ENCODE results near the gene ACBD4. TPM values are rescaled to one million over a fixed set of nuclear protein-coding genes. Genes with fewer than 3 reads are reported as not detected.

Gene ACBD4
- total and polyA plus RNA-seq, 2 of the 4 experiments (the other 2 are of a cell fraction): 2.3 to 5.7 TPM

DNA sequence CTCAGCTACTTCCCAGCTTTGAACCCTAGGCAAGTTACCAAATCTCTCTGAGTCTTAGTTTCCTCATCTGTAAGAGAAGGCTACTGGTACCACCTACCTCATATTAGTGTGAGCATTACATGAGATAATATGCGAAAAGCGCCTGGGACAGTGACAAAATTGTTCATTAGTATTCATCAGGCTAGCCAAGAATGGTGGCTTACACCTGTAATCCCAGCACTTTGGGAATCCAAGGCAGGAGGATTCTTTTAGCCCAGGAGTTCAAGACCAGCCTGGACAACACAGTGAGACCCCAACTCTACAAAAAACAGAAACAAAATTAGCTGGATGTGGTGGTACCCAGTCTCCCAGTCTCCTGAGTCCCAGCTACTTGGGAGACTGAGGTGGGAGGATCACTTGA lies 6.5 kb upstream of the ACBD4 start:
- Histone ChIP-seq H3K14ac (replicated peaks; ENCODE audit: low read depth, low read length) (no peak overlapping the region), H3K4me1 (ENCODE audit: control insufficient read depth, insufficient read depth, low read length) (peaks cover 41% of the 10 kb centered on the region), H2AK5ac (ENCODE audit: low read depth, low read length) (peak overlapping the region; percentile 74; the same call in 1 of the 2 replicates), H2BK5ac (ENCODE audit: low read depth, low read length, poor library complexity, severe bottlenecking) (no peak overlapping the region), H4K5ac (ENCODE audit: low read depth, low read length) (no peak overlapping the region), H3K4ac (ENCODE audit: low read depth, low read length) (peak overlapping the region; percentile 62), H4K91ac (ENCODE audit: insufficient read depth, low read depth, low read length) (peak overlapping the region; percentile 13; the same call in 1 of the 2 replicates), H3K4me3 (ENCODE audit: insufficient read depth, low read depth, low read length) (no peak overlapping the region), H3K27me3 (ENCODE audit: control insufficient read depth, insufficient read depth, low read length) (no peaks in the 10 kb centered on the region), H3K56ac (ENCODE audit: extremely low read depth, insufficient read depth, low read length) (no peak overlapping the region), H3K27ac (ENCODE audit: insufficient read depth, low read length) (no peak overlapping the region), H2BK120ac (ENCODE audit: low read depth, low read length) (peak overlapping the region; percentile 91; the same call in 1 of the 2 replicates), H4K8ac (ENCODE audit: low read depth in 2 of 2, low read length in 2 of 2) (peak overlapping the region in 1 of 2 experiments; percentile 26; a peak in 1 of 4 replicates), H3K23ac (ENCODE audit: low read depth, low read length) (no peak overlapping the region), H2BK20ac (ENCODE audit: low read depth, low read length) (peak overlapping the region; percentile 52; the same call in 1 of the 2 replicates), H3K4me2 (ENCODE audit: low read depth, low read length) (no peak overlapping the region), H2AFZ (replicated peaks; ENCODE audit: low read length, poor library complexity) (no peak overlapping the region), H3K36me3 (ENCODE audit: control insufficient read depth, insufficient read depth, low read length) (no peaks in the 10 kb centered on the region), H3K9ac (ENCODE audit: low read depth, low read length) (no peak overlapping the region), H3K79me1 (ENCODE audit: low read depth in 1 of 2, low read length in 2 of 2) (peaks cover 49 to 74% of the 10 kb centered on the region in 2 experiments), H3K9me1 (ENCODE audit: insufficient read depth, low read length) (peaks cover 36% of the 10 kb centered on the region), H2AK9ac (replicated peaks; ENCODE audit: low read depth, low read length, poor library complexity) (no peak overlapping the region), H2BK15ac (ENCODE audit: low read depth, low read length) (no peak overlapping the region), H3K9me3 (ENCODE audit: control insufficient read depth, insufficient read depth, low read length) (no peaks in the 10 kb centered on the region), H3K18ac (ENCODE audit: low read depth, low read length) (no peak overlapping the region), H4K20me1 (ENCODE audit: insufficient read depth, low read length) (peaks cover 9% of the 10 kb centered on the region; the same call in 1 of the 2 replicates)
- ChIA-PET POLR2A (ENCODE audit: unreplicated experiment) (interaction anchor here (0.7 kb wide), 1 partner anchor 26 kb away, joined by 3 read pairs; no protein-coding TSS in a partner anchor), CTCF (no interaction called here)
- ATAC-seq (ENCODE audit: low read depth) (no peak), DNase-seq (no peak)
- TF ChIP-seq MAZ (IDR thresholded peaks at IDR 0.05; ENCODE audit: borderline replicate concordance, low read depth, low read length): no peak
- TF ChIP-seq, protein P1, sequence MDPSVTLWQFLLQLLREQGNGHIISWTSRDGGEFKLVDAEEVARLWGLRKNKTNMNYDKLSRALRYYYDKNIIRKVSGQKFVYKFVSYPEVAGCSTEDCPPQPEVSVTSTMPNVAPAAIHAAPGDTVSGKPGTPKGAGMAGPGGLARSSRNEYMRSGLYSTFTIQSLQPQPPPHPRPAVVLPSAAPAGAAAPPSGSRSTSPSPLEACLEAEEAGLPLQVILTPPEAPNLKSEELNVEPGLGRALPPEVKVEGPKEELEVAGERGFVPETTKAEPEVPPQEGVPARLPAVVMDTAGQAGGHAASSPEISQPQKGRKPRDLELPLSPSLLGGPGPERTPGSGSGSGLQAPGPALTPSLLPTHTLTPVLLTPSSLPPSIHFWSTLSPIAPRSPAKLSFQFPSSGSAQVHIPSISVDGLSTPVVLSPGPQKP (IDR thresholded peaks at IDR 0.05; ENCODE audit: borderline replicate concordance, low read depth, low read length): no peak
- TF ChIP-seq, protein P2, sequence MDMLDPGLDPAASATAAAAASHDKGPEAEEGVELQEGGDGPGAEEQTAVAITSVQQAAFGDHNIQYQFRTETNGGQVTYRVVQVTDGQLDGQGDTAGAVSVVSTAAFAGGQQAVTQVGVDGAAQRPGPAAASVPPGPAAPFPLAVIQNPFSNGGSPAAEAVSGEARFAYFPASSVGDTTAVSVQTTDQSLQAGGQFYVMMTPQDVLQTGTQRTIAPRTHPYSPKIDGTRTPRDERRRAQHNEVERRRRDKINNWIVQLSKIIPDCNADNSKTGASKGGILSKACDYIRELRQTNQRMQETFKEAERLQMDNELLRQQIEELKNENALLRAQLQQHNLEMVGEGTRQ (IDR thresholded peaks at IDR 0.05; ENCODE audit: low read depth, low read length): no peak
- TF ChIP-seq BHLHE40 (IDR thresholded peaks at IDR 0.05; ENCODE audit: low read depth, low read length): no peak
- TF ChIP-seq RAD21 (IDR thresholded peaks at IDR 0.05; ENCODE audit: low read length): no peak
- TF ChIP-seq RCOR1 (IDR thresholded peaks at IDR 0.05; ENCODE audit: insufficient replicate concordance, low read length): no peak
- TF ChIP-seq CTCF (conservative IDR thresholded peaks at IDR 0.05; ENCODE audit: low read depth, low read length): no peak
- no peak for TF ChIP-seq FOS (IDR thresholded peaks at IDR 0.05; ENCODE audit: low read depth, low read length)
- TF ChIP-seq RFX5 (IDR thresholded peaks at IDR 0.05; ENCODE audit: low read depth, low read length): no peak
- TF ChIP-seq NFE2L2 (IDR thresholded peaks at IDR 0.05; ENCODE audit: low read depth, low read length): no peak
- TF ChIP-seq CEBPB (IDR thresholded peaks at IDR 0.05; ENCODE audit: low read depth, low read length): no peak
- no peak for TF ChIP-seq SMC3 (IDR thresholded peaks at IDR 0.05; ENCODE audit: low read depth, low read length)
- no peak for TF ChIP-seq CHD1 (IDR thresholded peaks at IDR 0.05; ENCODE audit: low read depth, low read length)
- no peak for TF ChIP-seq MAFK (IDR thresholded peaks at IDR 0.05; ENCODE audit: low read depth, low read length)
- no peak for TF ChIP-seq POLR2A (IDR thresholded peaks at IDR 0.05; ENCODE audit: low read depth, low read length)
- TF ChIP-seq MXI1 (IDR thresholded peaks at IDR 0.05; ENCODE audit: borderline replicate concordance, low read depth, low read length): no peak
- 100% methylated on average over 2 of the region's 2 CpGs; no CpG with 5 or more reads in 1 of the 2 experiments for WGBS, 2 experiments (ENCODE audit: extremely low coverage in 2 of 2, insufficient read length in 1 of 2)
- dilution Hi-C loops (cut with HindIII; ENCODE audit: low sequenced_read_pairs, unreplicated experiment) (no loop called here), in situ Hi-C loops (cut with MboI; ENCODE audit: low sequenced_read_pairs) (no loop called here), intact Hi-C loops (cut with micrococcal nuclease) (no loop called here)
- no TSS peak for BruUV-seq (replicated peaks)

All from IMR-90 (cell line).